ENCODE measurements around the gene PTPRCAP.

- TF ChIP-seq CTCF (IDR thresholded peaks at IDR 0.05) (no peak), POLR2AphosphoS5 (IDR thresholded peaks at IDR 0.05) (no peak), EP300 (IDR thresholded peaks at IDR 0.05) (no peak)
Measured at GRCh38 chr11:67408437-67409200, 28.9 kb downstream of the PTPRCAP start.
